EH (cell line): Measurements from ENCODE around the gene CHCHD6.

ENCODE experiments used
- DNase-seq: peaks from one replicate; pipeline ENCODE4 v3.0.0-alpha.2; 2015; ENCODE audit warnings: low read depth

The CHCHD6 gene

GRCh38 chr3:126826693-126827092 is 122.7 kb downstream of the CHCHD6 start:
- no peak for DNase-seq

DNA sequence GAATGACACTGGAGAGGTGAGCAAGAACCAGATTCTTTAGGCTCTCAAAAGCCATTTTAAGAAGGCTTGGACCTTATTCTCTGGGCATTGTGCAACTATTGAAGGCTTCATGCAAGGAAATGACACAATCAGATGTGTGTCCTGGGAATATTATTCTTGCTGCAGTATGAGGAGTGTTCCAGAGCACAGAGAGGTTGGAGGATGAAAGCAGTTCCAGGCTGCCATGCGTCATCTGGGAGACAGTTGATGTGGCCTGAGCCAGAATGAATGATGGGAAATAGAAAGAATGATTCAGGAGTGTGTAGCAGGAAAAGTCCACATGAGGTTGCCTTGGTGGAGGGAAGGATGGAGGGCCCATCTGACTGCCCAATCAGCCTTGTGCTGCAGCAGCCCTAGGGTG is 123.1 kb downstream of the CHCHD6 start:
- no peak for DNase-seq

DNA sequence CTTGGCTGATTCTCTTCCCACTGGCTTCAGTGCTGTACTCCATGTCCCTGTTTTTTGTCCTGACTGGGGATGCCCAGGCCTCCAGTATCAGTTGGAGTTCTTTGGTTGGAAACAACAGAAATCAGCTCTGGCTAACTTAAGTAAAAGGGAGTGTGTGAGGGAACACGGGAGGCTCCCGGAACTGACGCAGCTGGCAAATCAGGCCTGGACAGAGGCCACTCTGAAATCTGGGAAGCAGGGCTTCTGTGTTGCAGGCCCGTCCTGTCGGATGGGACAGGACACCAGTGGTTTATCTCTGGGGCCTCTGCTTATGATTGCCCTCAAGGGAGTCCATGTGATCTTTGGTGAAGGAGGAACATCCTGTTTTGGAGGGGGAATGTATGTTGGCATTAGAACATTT is 124.3 kb downstream of the CHCHD6 start:
- DNase-seq = no peak

DNA sequence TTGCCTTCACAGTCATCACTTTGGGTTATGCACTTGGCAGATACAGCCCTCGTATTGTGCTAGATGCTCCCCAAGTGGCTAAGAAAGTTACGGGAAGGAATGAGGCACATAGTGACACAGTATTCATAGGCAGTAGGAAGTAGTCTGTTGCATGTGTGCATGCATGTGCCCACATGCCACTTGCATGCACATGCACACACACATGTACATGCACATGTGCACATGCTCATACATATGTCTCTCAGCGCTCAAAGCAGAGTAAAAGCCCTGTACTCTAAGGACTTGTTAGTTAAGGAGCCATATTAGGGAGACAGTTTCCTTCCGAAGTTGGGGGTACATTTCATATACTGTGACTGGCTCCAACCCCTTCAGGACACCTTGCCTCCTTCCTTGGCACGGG is 128.9 kb downstream of the CHCHD6 start:
- DNase-seq = no peak

- no peak for DNase-seq
Measured at GRCh38 chr3:126834596-126835471, 130.8 kb downstream of the CHCHD6 start.

DNA sequence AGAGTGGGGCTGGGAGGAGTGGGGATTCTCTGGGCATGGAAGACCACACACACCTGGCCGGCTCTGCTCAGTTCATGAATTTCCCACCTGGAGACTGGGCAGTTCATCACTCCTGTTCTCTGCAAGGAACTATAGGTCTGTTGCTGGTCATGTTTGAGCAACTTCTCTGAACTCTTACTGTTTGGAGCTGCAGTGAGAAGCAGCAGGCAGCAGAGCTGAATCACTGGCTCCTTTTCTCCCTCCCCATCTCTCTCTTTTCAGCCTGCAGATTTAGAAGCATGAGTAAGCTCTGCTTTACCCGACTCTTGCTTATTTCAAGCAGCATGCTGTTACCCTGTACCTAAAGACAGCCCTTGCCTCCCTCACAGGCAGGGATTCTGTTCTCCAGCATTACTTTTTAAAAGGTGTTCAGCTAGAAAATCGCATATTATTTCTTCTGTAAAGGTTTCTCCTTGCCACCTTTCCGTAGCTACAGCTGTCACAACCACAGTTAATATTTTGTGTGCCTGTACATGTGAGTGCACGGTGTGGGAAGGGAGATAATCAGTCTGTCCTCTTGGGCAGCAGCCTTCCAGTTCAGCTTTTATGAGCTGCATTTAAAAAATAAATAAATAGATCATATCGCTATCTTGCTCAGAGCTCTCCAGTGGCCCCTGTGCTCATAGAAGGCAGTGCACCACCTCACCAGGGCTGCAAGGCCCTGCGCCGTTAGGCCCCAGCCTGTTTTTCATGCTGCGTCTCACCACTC is 131.6 kb downstream of the CHCHD6 start:
- DNase-seq = peak; percentile 67

DNA sequence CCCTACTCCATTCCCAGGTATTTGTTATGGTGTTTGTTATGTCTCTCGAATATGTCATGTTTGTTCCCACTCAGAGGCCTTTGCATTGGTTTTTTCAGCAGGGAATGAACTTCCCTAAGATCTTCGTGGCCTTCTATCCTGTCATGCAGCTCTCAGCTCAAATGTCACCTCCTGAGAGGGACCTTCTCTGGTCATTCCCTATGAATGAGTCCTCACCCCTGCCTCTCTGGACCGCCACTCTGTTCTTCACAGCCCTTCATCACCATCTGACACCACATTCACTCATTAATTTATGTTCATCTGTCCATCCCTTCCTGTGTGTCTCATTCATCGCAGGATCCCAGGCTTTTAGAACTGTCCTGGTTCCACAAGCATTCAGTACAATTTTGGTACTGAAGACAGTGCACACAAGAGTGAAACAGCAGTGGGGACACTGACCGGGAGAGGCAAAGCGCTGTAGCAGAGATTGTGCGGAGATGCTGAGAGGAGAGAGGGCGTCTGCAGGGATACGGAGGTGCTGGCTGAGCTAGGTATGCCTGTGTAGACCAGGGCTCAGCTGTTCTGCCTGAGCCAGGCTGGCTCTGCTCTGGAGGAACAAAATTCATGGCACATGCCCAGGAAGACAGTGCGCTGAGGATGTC is 132.3 kb downstream of the CHCHD6 start:
- DNase-seq = no peak

GRCh38 chr3:126837773-126838172 is 133.7 kb downstream of the CHCHD6 start:
- DNase-seq = no peak

- DNase-seq = peak; percentile 25
Measured at GRCh38 chr3:126845920-126846715, 142.1 kb downstream of the CHCHD6 start.

- no peak for DNase-seq
Measured at GRCh38 chr3:126847061-126847460, 143.0 kb downstream of the CHCHD6 start.

- no peak for DNase-seq
Measured at GRCh38 chr3:126848991-126849390, 145.0 kb downstream of the CHCHD6 start.

GRCh38 chr3:126849768-126850167 is 145.7 kb downstream of the CHCHD6 start:
- no peak for DNase-seq

DNA sequence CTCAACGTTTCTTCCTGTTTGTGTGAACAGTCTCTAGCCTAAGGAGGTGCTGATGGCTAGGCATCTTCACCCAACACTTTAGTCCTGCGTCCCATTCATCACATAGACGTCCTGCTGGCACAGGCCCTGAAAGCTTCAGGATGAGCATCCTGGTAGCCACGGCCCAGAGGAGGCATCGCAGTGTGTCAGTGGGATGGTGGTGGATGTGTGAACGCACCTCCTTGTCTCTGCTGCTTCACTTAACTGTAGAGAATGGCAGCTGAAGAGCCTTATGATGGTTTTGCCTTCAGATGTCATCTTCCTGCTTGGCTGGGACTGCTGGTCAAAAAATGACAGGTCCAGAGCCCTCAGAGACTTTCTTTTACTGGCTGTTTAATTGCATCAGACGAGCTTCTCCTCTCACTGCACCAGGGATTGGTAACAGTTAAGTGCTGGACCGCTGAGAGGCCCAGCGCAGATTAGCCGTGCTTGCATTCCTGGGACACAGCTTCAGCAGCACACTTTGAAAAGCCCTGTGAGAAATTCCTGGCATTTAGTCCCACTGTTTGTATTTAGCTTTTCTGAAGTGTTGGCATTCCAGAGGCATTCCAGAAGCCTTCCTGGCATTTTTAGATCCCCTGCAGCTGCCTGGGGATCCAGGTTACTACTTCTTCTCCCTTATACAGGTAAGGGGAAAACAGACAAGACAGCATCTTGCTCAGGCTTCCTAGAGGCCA is 146.5 kb downstream of the CHCHD6 start:
- peak; percentile 91 for DNase-seq

- no peak for DNase-seq
Measured at GRCh38 chr3:126851382-126851781, 147.3 kb downstream of the CHCHD6 start.

DNA sequence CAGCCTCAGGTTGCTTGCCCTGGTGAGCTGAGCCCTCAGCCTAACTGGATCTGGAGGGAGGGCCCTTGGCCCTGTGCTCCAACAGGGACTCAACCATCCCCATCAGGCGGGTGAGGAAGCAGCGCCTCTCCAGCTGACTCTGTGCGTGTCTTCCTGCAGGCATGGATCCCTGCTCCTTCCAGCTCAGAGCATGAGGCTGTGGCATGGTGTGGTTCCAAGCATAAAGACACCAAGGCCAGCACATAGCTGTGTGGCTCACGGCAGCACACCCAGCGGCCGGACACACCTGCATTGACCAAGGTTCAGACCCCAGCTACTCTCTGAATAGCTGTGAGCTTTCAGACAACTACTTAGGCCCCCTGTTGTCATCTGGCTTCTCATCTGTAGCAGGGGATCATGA is 147.9 kb downstream of the CHCHD6 start:
- DNase-seq = no peak

- DNase-seq = no peak
Measured at GRCh38 chr3:126852511-126852910, 148.5 kb downstream of the CHCHD6 start.

- DNase-seq = no peak
Measured at GRCh38 chr3:126854666-126855065, 150.6 kb downstream of the CHCHD6 start.

- DNase-seq = no peak
Measured at GRCh38 chr3:126855374-126855773, 151.3 kb downstream of the CHCHD6 start.

DNA sequence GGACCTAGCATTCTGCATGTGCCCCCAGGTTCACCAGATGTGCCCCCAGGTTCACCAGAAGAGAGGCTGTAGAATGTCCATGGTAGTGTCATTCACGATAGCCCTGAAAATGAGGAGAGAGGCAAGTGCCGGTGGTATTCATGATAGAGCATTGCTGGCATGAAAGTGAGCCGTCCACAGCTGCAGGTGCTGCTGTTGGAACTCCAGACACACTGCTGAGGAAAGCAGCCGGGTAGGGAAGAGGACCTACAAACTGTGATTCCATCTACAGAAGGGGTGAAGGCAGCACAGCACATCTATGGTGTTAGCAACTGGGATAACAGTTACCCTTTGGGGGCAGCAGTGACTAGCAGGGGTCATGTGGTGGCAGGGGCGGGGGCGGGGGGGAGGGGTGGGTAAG is 153.9 kb downstream of the CHCHD6 start:
- no peak for DNase-seq

DNA sequence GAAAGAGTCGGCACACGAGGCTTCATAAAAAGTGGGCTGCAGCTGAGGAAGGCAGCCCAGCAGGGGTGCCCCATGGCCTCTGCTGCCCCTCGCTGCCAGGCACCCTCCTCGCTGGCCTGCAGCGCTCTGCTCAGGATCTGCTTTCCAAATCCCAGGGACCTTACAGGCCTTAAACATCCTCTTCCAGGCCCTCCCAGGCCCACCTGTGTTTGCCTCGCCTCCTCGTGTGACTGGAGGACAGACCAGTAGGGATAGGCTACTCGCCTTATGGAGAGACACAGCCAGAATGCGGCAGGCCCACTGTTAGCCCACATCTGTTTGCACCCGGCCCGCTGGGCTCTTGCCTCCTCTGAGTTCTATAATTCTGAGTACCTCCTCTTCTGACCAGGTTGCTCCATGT is 154.4 kb downstream of the CHCHD6 start:
- DNase-seq = no peak

DNA sequence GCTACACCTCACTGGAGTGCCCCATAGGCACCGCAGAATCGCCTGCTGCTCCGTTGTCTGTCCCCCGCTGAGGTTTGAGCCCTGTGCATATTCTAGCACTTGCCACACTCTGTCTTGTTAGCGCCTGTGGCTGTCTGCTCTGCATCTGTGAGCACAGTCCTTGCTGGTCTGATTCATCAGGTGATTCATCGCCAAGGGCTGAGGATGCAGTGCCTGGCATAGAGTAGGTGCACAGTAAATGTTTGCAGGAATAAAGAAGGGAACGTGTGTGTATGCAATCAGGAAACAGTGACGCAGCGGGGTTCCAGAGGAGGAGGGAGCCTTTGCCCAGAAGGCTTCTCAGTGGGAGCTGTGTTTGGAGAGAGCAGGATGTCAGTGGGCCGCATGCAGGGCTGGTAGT is 154.8 kb downstream of the CHCHD6 start:
- DNase-seq = peak; percentile 96
